ENCODE measurements around the gene RPL11. TPM values are rescaled to one million over a fixed set of nuclear protein-coding genes. Genes with fewer than 3 reads are reported as not detected.

The RPL11 gene
- total and polyA plus RNA-seq, 2 of the 4 experiments (the other 2 are of a cell fraction) = 452 to 1,692 TPM

- Histone ChIP-seq H2BK120ac (ENCODE audit: low read depth, low read length) (no peak overlapping the region; the same call in 1 of the 2 replicates), H2BK20ac (ENCODE audit: low read depth, low read length) (no peak overlapping the region), H3K27ac (ENCODE audit: insufficient read depth, low read length) (no peak overlapping the region), H3K14ac (replicated peaks; ENCODE audit: low read depth, low read length) (no peak overlapping the region), H3K9me1 (ENCODE audit: insufficient read depth, low read length) (peaks cover 12% of the 10 kb centered on the region), H2AK5ac (ENCODE audit: low read depth, low read length) (peak overlapping the region; percentile 30; the same call in 1 of the 2 replicates), H3K4me2 (ENCODE audit: low read depth, low read length) (no peak overlapping the region), H4K5ac (ENCODE audit: low read depth, low read length) (no peak overlapping the region), H3K23ac (ENCODE audit: low read depth, low read length) (0 out of 2 replicates have a peak overlapping the region, but pooled peaks have one; percentile 48), H3K4me1 (ENCODE audit: control insufficient read depth, insufficient read depth, low read length) (peaks cover 11% of the 10 kb centered on the region), H2BK15ac (ENCODE audit: low read depth, low read length) (no peak overlapping the region), H2BK5ac (ENCODE audit: low read depth, low read length, poor library complexity, severe bottlenecking) (no peak overlapping the region), H3K9me3 (ENCODE audit: control insufficient read depth, insufficient read depth, low read length) (no peaks in the 10 kb centered on the region), H3K18ac (ENCODE audit: low read depth, low read length) (no peak overlapping the region), H3K4ac (ENCODE audit: low read depth, low read length) (no peak overlapping the region), H4K91ac (ENCODE audit: insufficient read depth, low read depth, low read length) (no peak overlapping the region), H3K4me3 (ENCODE audit: insufficient read depth, low read depth, low read length) (no peak overlapping the region), H3K79me1 (ENCODE audit: low read depth in 1 of 2, low read length in 2 of 2) (peaks cover 3 to 55% of the 10 kb centered on the region in 2 experiments; a peak in 2 of 4 replicates), H4K20me1 (ENCODE audit: insufficient read depth, low read length) (peaks cover 21% of the 10 kb centered on the region), H2AK9ac (replicated peaks; ENCODE audit: low read depth, low read length, poor library complexity) (no peak overlapping the region), H3K36me3 (ENCODE audit: control insufficient read depth, insufficient read depth, low read length) (no peaks in the 10 kb centered on the region; the same call in 1 of the 2 replicates), H3K9ac (ENCODE audit: low read depth, low read length) (no peak overlapping the region), H3K27me3 (ENCODE audit: control insufficient read depth, insufficient read depth, low read length) (no peaks in the 10 kb centered on the region), H2AFZ (replicated peaks; ENCODE audit: low read length, poor library complexity) (no peak overlapping the region), H4K8ac (ENCODE audit: low read depth in 2 of 2, low read length in 2 of 2) (no peak overlapping the region), H3K56ac (ENCODE audit: extremely low read depth, insufficient read depth, low read length) (no peak overlapping the region)
- intact Hi-C loops (cut with micrococcal nuclease) = no loop called here
- POLR2A ChIA-PET (ENCODE audit: unreplicated experiment) = no interaction called here
- no TSS peak for BruUV-seq (replicated peaks)
- ATAC-seq (ENCODE audit: low read depth) = no peak
- dilution Hi-C loops (cut with HindIII; ENCODE audit: low sequenced_read_pairs, unreplicated experiment) = no loop called here
- WGBS, 2 experiments (ENCODE audit: extremely low coverage in 2 of 2, insufficient read length in 1 of 2) = no CpG with 5 or more reads among the region's 2 CpGs
- in situ Hi-C loops (cut with MboI; ENCODE audit: low sequenced_read_pairs) = no loop called here
- CTCF ChIA-PET = no interaction called here
- DNase-seq = no peak
- TF ChIP-seq CEBPB (IDR thresholded peaks at IDR 0.05; ENCODE audit: low read depth, low read length) = no peak
- no peak for TF ChIP-seq USF2 (IDR thresholded peaks at IDR 0.05; ENCODE audit: low read depth, low read length)
- TF ChIP-seq ELK1 (IDR thresholded peaks at IDR 0.05; ENCODE audit: borderline replicate concordance, low read depth, low read length) = no peak
- no peak for TF ChIP-seq SMC3 (IDR thresholded peaks at IDR 0.05; ENCODE audit: low read depth, low read length)
- TF ChIP-seq MXI1 (IDR thresholded peaks at IDR 0.05; ENCODE audit: borderline replicate concordance, low read depth, low read length) = no peak
- no peak for TF ChIP-seq MAZ (IDR thresholded peaks at IDR 0.05; ENCODE audit: borderline replicate concordance, low read depth, low read length)
- TF ChIP-seq BHLHE40 (IDR thresholded peaks at IDR 0.05; ENCODE audit: low read depth, low read length) = no peak
Measured at GRCh38 chr1:23726686-23727085, 35.1 kb downstream of the RPL11 start.
